ENCODE data around the gene MAML2. TPM values are rescaled to one million over a fixed set of nuclear protein-coding genes. Genes with fewer than 3 reads are reported as not detected.

MAML2 gene
- total and polyA plus RNA-seq, 2 of the 8 experiments (the other 6 are each of a cell fraction or from before 2014, with no cell fraction given), result 3.8 to 6.6 TPM

DNA sequence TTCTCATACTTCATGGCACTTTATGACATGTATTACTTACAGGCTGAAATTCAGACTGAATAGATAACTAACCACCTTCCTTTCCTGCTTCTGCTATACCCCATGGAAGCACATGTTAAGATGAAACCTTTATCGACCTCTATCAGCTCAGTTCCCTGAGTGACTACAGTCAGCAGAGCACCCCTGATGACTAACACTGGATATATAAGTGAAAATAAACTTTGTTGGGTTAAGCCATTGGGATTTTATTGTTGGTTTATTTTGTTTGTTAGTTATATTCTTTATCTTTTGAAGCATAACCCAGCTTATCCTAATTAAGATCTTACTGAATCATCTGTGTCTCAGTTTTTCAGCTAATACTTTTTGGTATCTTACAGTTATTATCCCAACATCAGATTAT, 23.0 kb upstream of the MAML2 start (continued):
- TF ChIP-seq, protein P1, sequence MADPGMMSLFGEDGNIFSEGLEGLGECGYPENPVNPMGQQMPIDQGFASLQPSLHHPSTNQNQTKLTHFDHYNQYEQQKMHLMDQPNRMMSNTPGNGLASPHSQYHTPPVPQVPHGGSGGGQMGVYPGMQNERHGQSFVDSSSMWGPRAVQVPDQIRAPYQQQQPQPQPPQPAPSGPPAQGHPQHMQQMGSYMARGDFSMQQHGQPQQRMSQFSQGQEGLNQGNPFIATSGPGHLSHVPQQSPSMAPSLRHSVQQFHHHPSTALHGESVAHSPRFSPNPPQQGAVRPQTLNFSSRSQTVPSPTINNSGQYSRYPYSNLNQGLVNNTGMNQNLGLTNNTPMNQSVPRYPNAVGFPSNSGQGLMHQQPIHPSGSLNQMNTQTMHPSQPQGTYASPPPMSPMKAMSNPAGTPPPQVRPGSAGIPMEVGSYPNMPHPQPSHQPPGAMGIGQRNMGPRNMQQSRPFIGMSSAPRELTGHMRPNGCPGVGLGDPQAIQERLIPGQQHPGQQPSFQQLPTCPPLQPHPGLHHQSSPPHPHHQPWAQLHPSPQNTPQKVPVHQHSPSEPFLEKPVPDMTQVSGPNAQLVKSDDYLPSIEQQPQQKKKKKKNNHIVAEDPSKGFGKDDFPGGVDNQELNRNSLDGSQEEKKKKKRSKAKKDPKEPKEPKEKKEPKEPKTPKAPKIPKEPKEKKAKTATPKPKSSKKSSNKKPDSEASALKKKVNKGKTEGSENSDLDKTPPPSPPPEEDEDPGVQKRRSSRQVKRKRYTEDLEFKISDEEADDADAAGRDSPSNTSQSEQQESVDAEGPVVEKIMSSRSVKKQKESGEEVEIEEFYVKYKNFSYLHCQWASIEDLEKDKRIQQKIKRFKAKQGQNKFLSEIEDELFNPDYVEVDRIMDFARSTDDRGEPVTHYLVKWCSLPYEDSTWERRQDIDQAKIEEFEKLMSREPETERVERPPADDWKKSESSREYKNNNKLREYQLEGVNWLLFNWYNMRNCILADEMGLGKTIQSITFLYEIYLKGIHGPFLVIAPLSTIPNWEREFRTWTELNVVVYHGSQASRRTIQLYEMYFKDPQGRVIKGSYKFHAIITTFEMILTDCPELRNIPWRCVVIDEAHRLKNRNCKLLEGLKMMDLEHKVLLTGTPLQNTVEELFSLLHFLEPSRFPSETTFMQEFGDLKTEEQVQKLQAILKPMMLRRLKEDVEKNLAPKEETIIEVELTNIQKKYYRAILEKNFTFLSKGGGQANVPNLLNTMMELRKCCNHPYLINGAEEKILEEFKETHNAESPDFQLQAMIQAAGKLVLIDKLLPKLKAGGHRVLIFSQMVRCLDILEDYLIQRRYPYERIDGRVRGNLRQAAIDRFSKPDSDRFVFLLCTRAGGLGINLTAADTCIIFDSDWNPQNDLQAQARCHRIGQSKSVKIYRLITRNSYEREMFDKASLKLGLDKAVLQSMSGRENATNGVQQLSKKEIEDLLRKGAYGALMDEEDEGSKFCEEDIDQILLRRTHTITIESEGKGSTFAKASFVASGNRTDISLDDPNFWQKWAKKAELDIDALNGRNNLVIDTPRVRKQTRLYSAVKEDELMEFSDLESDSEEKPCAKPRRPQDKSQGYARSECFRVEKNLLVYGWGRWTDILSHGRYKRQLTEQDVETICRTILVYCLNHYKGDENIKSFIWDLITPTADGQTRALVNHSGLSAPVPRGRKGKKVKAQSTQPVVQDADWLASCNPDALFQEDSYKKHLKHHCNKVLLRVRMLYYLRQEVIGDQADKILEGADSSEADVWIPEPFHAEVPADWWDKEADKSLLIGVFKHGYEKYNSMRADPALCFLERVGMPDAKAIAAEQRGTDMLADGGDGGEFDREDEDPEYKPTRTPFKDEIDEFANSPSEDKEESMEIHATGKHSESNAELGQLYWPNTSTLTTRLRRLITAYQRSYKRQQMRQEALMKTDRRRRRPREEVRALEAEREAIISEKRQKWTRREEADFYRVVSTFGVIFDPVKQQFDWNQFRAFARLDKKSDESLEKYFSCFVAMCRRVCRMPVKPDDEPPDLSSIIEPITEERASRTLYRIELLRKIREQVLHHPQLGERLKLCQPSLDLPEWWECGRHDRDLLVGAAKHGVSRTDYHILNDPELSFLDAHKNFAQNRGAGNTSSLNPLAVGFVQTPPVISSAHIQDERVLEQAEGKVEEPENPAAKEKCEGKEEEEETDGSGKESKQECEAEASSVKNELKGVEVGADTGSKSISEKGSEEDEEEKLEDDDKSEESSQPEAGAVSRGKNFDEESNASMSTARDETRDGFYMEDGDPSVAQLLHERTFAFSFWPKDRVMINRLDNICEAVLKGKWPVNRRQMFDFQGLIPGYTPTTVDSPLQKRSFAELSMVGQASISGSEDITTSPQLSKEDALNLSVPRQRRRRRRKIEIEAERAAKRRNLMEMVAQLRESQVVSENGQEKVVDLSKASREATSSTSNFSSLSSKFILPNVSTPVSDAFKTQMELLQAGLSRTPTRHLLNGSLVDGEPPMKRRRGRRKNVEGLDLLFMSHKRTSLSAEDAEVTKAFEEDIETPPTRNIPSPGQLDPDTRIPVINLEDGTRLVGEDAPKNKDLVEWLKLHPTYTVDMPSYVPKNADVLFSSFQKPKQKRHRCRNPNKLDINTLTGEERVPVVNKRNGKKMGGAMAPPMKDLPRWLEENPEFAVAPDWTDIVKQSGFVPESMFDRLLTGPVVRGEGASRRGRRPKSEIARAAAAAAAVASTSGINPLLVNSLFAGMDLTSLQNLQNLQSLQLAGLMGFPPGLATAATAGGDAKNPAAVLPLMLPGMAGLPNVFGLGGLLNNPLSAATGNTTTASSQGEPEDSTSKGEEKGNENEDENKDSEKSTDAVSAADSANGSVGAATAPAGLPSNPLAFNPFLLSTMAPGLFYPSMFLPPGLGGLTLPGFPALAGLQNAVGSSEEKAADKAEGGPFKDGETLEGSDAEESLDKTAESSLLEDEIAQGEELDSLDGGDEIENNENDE (IDR thresholded peaks at IDR 0.05; ENCODE audit: insufficient replicate concordance, low read length), result no peak
- TF ChIP-seq NANOG (IDR thresholded peaks at IDR 0.05; ENCODE audit: insufficient read depth, low read depth, low read length, poor library complexity, severe bottlenecking) (no peak), SIN3A (conservative IDR thresholded peaks at IDR 0.05 in 1 of 2, IDR thresholded peaks at IDR 0.05 in 1 of 2; ENCODE audit: low read depth in 1 of 2, low read length in 2 of 2) (no peak), SRF (IDR thresholded peaks at IDR 0.05; ENCODE audit: low read depth, low read length) (no peak), SP2 (IDR thresholded peaks at IDR 0.05; ENCODE audit: low read length) (no peak), TAF7 (optimal IDR thresholded peaks at IDR 0.05; ENCODE audit: borderline replicate concordance, low read depth, low read length) (no peak), ZNF274 (IDR thresholded peaks at IDR 0.05; ENCODE audit: borderline replicate concordance, extremely low read depth, low read length) (no peak), POU5F1 (IDR thresholded peaks at IDR 0.05; ENCODE audit: low read depth, low read length) (no peak), FOSL1 (IDR thresholded peaks at IDR 0.05; ENCODE audit: insufficient read depth, low read depth, low read length) (no peak)
- TF ChIP-seq, protein P2, sequence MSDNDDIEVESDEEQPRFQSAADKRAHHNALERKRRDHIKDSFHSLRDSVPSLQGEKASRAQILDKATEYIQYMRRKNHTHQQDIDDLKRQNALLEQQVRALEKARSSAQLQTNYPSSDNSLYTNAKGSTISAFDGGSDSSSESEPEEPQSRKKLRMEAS (IDR thresholded peaks at IDR 0.05), result no peak
